SIG-M5 treated with dmso at 0.1 percent for 504 hours (cell line): ENCODE measurements around the gene SLC41A2.

ENCODE experiments used
- DNase-seq: peaks from one replicate; lab custom pipeline; 2025; ENCODE audit not compliant: unreplicated experiment; lab: John Stamatoyannopoulos, UW

SLC41A2 gene

DNA sequence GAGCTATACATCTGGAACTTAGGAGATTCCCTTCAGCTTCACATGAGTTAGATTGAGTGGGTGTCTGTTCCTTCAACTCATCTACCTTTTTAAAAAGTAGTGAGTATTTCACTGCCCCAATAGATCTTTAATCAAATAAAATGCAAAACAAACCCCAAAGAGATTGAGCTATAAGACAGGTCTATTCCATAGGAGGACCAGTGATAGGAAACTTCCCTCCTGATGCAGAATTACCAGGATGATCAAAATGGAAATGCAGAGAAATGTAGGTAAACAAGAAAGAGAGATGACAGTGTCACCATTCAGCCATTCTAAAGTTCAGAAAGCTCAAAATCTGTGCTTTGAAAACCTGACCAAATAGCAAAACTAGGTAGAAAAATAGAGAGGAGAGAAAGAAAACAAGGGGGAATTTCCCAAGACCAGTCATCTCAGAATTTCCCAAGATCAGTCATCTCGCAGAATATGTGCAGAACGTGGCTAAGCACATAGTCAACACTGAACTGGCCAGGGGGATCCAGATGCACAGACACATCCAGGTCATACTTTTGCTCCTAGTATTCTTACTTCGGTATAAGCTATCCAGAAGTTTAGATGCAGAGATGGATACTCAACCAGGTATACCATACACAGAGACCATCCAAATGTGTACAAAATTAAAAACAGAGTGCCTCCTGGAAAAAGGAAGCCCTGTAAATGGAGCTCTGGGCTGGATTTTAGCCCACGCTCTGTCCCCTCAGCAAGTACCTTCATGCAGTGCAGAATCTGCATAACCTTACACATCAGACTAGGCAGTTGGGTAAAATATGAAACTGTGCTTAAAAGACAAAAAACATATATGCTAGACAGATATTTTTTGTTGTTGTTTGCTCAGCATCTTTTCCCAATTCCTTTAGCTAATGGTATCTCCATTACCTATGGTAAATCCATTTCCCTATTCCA lies 27.4 kb downstream of the SLC41A2 start:
- DNase-seq, result no peak

DNA sequence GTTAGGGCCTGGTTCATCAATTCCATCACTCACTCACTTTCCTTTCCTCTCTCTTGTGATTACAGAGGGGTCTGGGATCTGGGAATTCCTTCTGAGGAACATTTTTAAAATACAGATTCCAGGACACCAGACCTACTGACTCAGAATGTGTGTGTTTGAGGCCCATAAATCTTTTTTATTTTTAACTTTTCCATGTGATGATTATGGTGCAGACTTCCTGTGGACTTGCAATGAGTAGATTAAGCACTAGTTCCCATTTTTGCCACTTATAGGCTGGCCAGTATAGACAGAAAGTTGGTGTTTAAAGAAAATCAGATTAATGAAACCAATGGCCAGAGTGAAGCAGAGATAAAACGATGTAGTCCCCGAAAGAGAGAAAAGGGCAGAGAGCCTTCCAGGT lies 28.1 kb downstream of the SLC41A2 start:
- DNase-seq, result no peak

DNA sequence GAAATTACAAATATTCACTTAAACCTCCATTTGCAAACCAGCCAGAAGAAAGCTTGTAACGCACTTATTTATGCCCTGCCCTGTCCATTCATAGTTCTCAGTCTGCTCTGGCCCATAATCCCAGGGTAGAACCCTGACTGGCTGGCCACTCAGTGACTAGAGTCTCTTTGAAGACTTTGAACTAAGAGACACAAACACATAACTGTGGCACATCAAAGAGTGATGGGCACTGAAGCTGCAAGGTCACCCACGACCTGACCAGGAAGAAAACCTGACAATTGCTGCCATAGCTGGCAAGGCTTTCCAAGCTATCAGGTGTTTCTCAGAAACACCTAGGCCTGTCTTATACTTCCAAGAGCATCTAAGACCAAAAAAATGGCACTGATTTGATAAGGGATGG lies 28.7 kb downstream of the SLC41A2 start:
- DNase-seq, result no peak

DNA sequence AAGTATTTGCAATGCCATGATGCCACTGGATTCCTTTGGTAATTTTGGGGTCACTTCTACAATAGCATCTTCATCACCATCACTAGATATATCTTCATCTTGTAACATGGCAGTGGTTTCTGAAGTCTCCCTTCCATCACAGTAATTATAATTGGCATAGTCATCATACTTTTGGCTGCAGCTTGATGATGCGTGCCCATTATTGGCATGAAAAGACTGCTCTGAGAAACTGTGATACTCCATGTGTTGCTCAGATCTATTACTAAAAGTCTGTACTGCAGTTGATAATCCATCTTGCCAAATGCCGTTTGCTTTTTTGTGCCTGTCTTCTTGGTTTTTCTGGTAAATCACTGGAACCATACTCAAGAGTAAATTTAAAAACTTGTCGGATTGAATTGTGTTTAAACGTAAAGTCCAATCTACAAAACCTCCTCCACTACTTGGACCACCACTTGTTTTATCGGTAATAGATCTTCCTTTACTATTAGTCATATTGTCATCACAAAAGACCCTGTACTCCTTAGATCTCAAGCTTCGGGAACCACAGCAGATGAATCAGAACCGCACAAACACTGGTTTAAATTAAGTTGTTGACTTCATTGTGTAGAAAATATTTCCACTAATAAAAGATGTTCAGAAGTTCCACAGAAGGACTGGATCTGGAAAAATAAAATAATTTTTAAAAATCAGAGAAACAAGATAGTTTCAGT lies 29.9 kb downstream of the SLC41A2 start:
- DNase-seq, result no peak

DNA sequence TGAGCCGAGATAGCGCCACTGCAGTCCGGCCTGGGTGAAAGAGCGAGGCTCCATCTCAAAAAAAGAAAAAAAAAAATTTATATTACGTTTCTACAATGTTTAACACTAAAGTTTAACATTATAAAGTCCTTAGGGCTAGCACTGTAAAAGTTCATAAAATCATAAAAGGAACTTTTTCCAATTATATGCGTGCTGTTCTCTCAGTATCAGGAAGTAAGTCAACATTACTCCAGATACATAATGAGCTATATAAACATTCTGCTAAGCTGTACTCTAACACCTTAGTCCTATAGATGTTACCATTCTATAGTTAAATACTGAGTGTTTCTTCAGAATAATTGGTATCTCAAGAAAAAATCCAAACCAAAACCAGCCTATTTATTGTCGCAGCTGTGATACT lies 32.6 kb downstream of the SLC41A2 start:
- DNase-seq, result no peak

DNA sequence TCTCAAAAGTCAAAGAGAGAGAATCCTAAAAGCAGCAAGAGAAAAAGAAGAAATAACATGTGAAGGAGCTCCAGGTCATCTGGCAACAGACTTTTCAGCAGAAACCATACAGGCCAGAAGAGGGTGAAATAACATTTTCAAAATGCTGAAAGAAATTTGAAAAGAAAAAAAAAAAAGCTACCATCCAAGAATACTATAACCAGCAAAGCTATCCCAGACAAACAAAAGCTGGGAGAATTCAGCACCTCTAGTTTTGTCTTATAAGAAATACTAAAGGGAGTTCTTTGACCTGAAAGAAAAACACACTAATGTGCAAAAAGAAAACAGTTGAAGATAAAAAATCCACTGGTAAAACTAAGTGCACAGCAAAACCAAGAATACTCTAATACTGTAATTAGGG lies 36.8 kb downstream of the SLC41A2 start:
- DNase-seq, result no peak

DNA sequence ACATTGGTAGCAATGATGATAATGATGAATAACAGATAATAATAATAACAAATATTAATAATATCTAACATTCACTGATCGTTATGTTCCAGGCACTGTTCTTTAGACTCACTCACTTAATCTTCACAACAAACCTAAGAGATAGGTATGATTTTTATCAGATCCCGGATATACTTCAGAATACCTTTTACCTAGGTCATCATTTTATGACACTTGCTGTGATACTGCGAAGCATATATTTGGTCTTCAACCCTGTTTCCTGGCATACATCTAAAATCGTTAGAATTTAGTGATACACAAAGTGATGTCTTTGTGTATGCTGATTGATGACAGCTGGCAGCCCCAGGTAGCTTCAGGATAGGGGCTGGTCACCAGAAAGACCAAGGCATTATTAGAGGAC lies 46.1 kb downstream of the SLC41A2 start:
- DNase-seq, result no peak

DNA sequence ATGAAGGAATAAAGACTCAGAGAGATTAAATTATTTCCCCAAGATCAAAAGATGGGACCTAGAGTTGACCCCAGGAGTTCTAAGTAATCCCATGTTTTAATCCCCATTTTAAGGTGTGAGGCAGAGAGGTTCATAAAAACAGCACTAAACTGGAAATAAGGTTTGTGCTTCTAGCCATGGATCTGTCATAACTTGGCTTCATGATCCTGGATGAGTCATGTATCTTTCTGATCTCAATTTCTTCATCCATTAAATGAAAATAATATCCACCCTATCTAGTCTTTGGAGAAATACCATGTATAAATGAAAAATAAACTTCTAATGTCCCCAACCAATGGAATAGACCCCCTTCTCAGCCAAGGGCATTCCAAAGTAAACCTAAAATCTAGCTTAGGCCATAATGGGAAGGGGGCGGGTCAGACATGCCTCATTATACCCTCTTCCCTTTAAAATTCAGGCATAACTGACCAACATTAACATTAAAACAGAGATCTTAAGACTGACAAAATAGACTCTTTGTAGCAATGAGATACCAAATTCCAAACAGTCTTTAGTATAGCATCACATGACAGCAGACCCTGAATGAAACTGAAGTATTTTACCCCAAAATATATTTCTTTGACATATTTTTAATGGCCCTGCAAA lies 47.8 kb downstream of the SLC41A2 start:
- no peak for DNase-seq

DNA sequence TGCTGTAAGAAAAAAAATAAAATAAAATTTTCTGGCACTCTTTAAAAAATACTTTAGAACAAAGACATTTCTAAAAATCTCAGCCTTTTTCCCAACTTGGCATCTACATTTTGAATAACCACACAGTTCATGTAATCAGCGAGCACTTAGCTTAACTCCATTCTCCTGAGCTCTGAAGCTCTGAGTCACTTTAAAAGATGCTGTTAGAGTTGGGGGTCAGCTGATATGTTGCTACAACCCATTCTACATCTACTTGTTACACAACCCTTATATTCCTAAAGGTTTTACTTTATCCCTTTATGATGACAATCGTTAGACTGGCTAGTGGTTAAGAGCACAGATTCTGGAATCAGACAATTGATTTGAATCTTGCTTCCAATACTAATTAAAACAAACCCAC lies 48.3 kb downstream of the SLC41A2 start:
- no peak for DNase-seq
